Measurements from ENCODE around the gene RALGPS1.
A peak's percentile ranks its signal among the peaks of the same experiment; 100 is the strongest.

The RALGPS1 gene

GRCh38 chr9:126983767-126984166 lies 69.2 kb downstream of the RALGPS1 start:
- no peaks in the 10 kb centered on the region for H3K36me3 ChIP-seq (ENCODE audit: control insufficient read depth in 2 of 2, insufficient read depth in 2 of 2, low read length in 2 of 2)
- H3K4me1 ChIP-seq (ENCODE audit: control insufficient read depth in 2 of 2, insufficient read depth in 2 of 2, low read length in 2 of 2) = peaks cover 12 to 23% of the 10 kb centered on the region in 2 donors
- no peak overlapping the region for H3K4me3 ChIP-seq (ENCODE audit: low read length in 2 of 2)
- H3K9ac ChIP-seq (ENCODE audit: low read depth in 1 of 2, low read length in 2 of 2) = no peak overlapping the region
- peaks cover 0 to 3% of the 10 kb centered on the region in 2 donors for H3K9me3 ChIP-seq (ENCODE audit: control insufficient read depth in 2 of 2, low read length in 2 of 2)
- no peaks in the 10 kb centered on the region for H3K27me3 ChIP-seq (ENCODE audit: control insufficient read depth in 2 of 2, insufficient read depth in 2 of 2, low read length in 2 of 2)
- H3K27ac ChIP-seq (ENCODE audit: low read depth in 2 of 2, low read length in 2 of 2) = no peak overlapping the region

- H3K36me3 ChIP-seq (ENCODE audit: control insufficient read depth in 2 of 2, insufficient read depth in 2 of 2, low read length in 2 of 2) = no peaks in the 10 kb centered on the region
- no peak overlapping the region for H3K27ac ChIP-seq (ENCODE audit: low read depth in 2 of 2, low read length in 2 of 2)
- H3K4me1 ChIP-seq (ENCODE audit: control insufficient read depth in 2 of 2, insufficient read depth in 2 of 2, low read length in 2 of 2) = peaks cover 12 to 32% of the 10 kb centered on the region in 2 donors
- H3K9ac ChIP-seq (ENCODE audit: low read depth in 1 of 2, low read length in 2 of 2) = no peak overlapping the region
- H3K27me3 ChIP-seq (ENCODE audit: control insufficient read depth in 2 of 2, insufficient read depth in 2 of 2, low read length in 2 of 2) = no peaks in the 10 kb centered on the region
- peaks cover 0 to 3% of the 10 kb centered on the region in 2 donors for H3K9me3 ChIP-seq (ENCODE audit: control insufficient read depth in 2 of 2, low read length in 2 of 2)
- H3K4me3 ChIP-seq (ENCODE audit: low read length in 2 of 2) = no peak overlapping the region
These were observed 70.4 kb downstream of the RALGPS1 start for GRCh38 chr9:126984969-126985368.

- H3K9me3 ChIP-seq (ENCODE audit: control insufficient read depth in 2 of 2, low read length in 2 of 2) = peaks cover 0 to 3% of the 10 kb centered on the region in 2 donors
- peak overlapping the region in 1 of 2 donors; percentile 23 for H3K4me3 ChIP-seq (ENCODE audit: low read length in 2 of 2)
- H3K36me3 ChIP-seq (ENCODE audit: control insufficient read depth in 2 of 2, insufficient read depth in 2 of 2, low read length in 2 of 2) = no peaks in the 10 kb centered on the region
- H3K27ac ChIP-seq (ENCODE audit: low read depth in 2 of 2, low read length in 2 of 2) = peak overlapping the region; percentile 59 to 70
- peaks cover 12 to 43% of the 10 kb centered on the region in 2 donors for H3K4me1 ChIP-seq (ENCODE audit: control insufficient read depth in 2 of 2, insufficient read depth in 2 of 2, low read length in 2 of 2)
- no peaks in the 10 kb centered on the region for H3K27me3 ChIP-seq (ENCODE audit: control insufficient read depth in 2 of 2, insufficient read depth in 2 of 2, low read length in 2 of 2)
- peak overlapping the region in 1 of 2 donors; percentile 18 for H3K9ac ChIP-seq (ENCODE audit: low read depth in 1 of 2, low read length in 2 of 2)
These were observed 71.4 kb downstream of the RALGPS1 start for GRCh38 chr9:126985870-126986498.

GRCh38 chr9:126986506-126986951 lies 71.9 kb downstream of the RALGPS1 start:
- peaks cover 12 to 45% of the 10 kb centered on the region in 2 donors for H3K4me1 ChIP-seq (ENCODE audit: control insufficient read depth in 2 of 2, insufficient read depth in 2 of 2, low read length in 2 of 2)
- peak overlapping the region; percentile 59 to 70 for H3K27ac ChIP-seq (ENCODE audit: low read depth in 2 of 2, low read length in 2 of 2)
- H3K9me3 ChIP-seq (ENCODE audit: control insufficient read depth in 2 of 2, low read length in 2 of 2) = peaks cover 0 to 3% of the 10 kb centered on the region in 2 donors
- H3K4me3 ChIP-seq (ENCODE audit: low read length in 2 of 2) = peak overlapping the region in 1 of 2 donors; percentile 23
- H3K9ac ChIP-seq (ENCODE audit: low read depth in 1 of 2, low read length in 2 of 2) = peak overlapping the region in 1 of 2 donors; percentile 18
- H3K27me3 ChIP-seq (ENCODE audit: control insufficient read depth in 2 of 2, insufficient read depth in 2 of 2, low read length in 2 of 2) = no peaks in the 10 kb centered on the region
- H3K36me3 ChIP-seq (ENCODE audit: control insufficient read depth in 2 of 2, insufficient read depth in 2 of 2, low read length in 2 of 2) = no peaks in the 10 kb centered on the region

- no peak overlapping the region for H3K27ac ChIP-seq (ENCODE audit: low read depth in 2 of 2, low read length in 2 of 2)
- peaks cover 12 to 45% of the 10 kb centered on the region in 2 donors for H3K4me1 ChIP-seq (ENCODE audit: control insufficient read depth in 2 of 2, insufficient read depth in 2 of 2, low read length in 2 of 2)
- no peak overlapping the region for H3K9ac ChIP-seq (ENCODE audit: low read depth in 1 of 2, low read length in 2 of 2)
- H3K27me3 ChIP-seq (ENCODE audit: control insufficient read depth in 2 of 2, insufficient read depth in 2 of 2, low read length in 2 of 2) = no peaks in the 10 kb centered on the region
- no peaks in the 10 kb centered on the region for H3K9me3 ChIP-seq (ENCODE audit: control insufficient read depth in 2 of 2, low read length in 2 of 2)
- no peak overlapping the region for H3K4me3 ChIP-seq (ENCODE audit: low read length in 2 of 2)
- H3K36me3 ChIP-seq (ENCODE audit: control insufficient read depth in 2 of 2, insufficient read depth in 2 of 2, low read length in 2 of 2) = peaks cover 0 to 3% of the 10 kb centered on the region in 2 donors
These were observed 74.3 kb downstream of the RALGPS1 start for GRCh38 chr9:126988857-126989256.

- H3K9me3 ChIP-seq (ENCODE audit: control insufficient read depth in 2 of 2, low read length in 2 of 2) = no peaks in the 10 kb centered on the region
- peaks cover 12 to 41% of the 10 kb centered on the region in 2 donors for H3K4me1 ChIP-seq (ENCODE audit: control insufficient read depth in 2 of 2, insufficient read depth in 2 of 2, low read length in 2 of 2)
- H3K9ac ChIP-seq (ENCODE audit: low read depth in 1 of 2, low read length in 2 of 2) = no peak overlapping the region
- no peaks in the 10 kb centered on the region for H3K27me3 ChIP-seq (ENCODE audit: control insufficient read depth in 2 of 2, insufficient read depth in 2 of 2, low read length in 2 of 2)
- peaks cover 0 to 3% of the 10 kb centered on the region in 2 donors for H3K36me3 ChIP-seq (ENCODE audit: control insufficient read depth in 2 of 2, insufficient read depth in 2 of 2, low read length in 2 of 2)
- peak overlapping the region; percentile 39 to 49 for H3K27ac ChIP-seq (ENCODE audit: low read depth in 2 of 2, low read length in 2 of 2)
- no peak overlapping the region for H3K4me3 ChIP-seq (ENCODE audit: low read length in 2 of 2)
These were observed 75.6 kb downstream of the RALGPS1 start for GRCh38 chr9:126989847-126990842.

- H3K27ac ChIP-seq (ENCODE audit: low read depth in 2 of 2, low read length in 2 of 2) = peak overlapping the region; percentile 27 to 39
- no peaks in the 10 kb centered on the region for H3K27me3 ChIP-seq (ENCODE audit: control insufficient read depth in 2 of 2, insufficient read depth in 2 of 2, low read length in 2 of 2)
- H3K36me3 ChIP-seq (ENCODE audit: control insufficient read depth in 2 of 2, insufficient read depth in 2 of 2, low read length in 2 of 2) = peaks cover 0 to 3% of the 10 kb centered on the region in 2 donors
- no peak overlapping the region for H3K9ac ChIP-seq (ENCODE audit: low read depth in 1 of 2, low read length in 2 of 2)
- H3K9me3 ChIP-seq (ENCODE audit: control insufficient read depth in 2 of 2, low read length in 2 of 2) = no peaks in the 10 kb centered on the region
- peaks cover 10 to 32% of the 10 kb centered on the region in 2 donors for H3K4me1 ChIP-seq (ENCODE audit: control insufficient read depth in 2 of 2, insufficient read depth in 2 of 2, low read length in 2 of 2)
- H3K4me3 ChIP-seq (ENCODE audit: low read length in 2 of 2) = no peak overlapping the region
These were observed 76.6 kb downstream of the RALGPS1 start for GRCh38 chr9:126991183-126991582.

GRCh38 chr9:126992427-126992826 lies 77.8 kb downstream of the RALGPS1 start:
- H3K4me1 ChIP-seq (ENCODE audit: control insufficient read depth in 2 of 2, insufficient read depth in 2 of 2, low read length in 2 of 2) = peaks cover 0 to 22% of the 10 kb centered on the region in 2 donors
- H3K4me3 ChIP-seq (ENCODE audit: low read length in 2 of 2) = no peak overlapping the region
- no peaks in the 10 kb centered on the region for H3K9me3 ChIP-seq (ENCODE audit: control insufficient read depth in 2 of 2, low read length in 2 of 2)
- no peak overlapping the region for H3K9ac ChIP-seq (ENCODE audit: low read depth in 1 of 2, low read length in 2 of 2)
- peaks cover 0 to 3% of the 10 kb centered on the region in 2 donors for H3K36me3 ChIP-seq (ENCODE audit: control insufficient read depth in 2 of 2, insufficient read depth in 2 of 2, low read length in 2 of 2)
- no peak overlapping the region for H3K27ac ChIP-seq (ENCODE audit: low read depth in 2 of 2, low read length in 2 of 2)
- H3K27me3 ChIP-seq (ENCODE audit: control insufficient read depth in 2 of 2, insufficient read depth in 2 of 2, low read length in 2 of 2) = no peaks in the 10 kb centered on the region

- Histone ChIP-seq H3K4me3 (ENCODE audit: low read length in 2 of 2) (no peak overlapping the region), H3K27me3 (ENCODE audit: control insufficient read depth in 2 of 2, insufficient read depth in 2 of 2, low read length in 2 of 2) (no peaks in the 10 kb centered on the region), H3K27ac (ENCODE audit: low read depth in 2 of 2, low read length in 2 of 2) (no peak overlapping the region), H3K9ac (ENCODE audit: low read depth in 1 of 2, low read length in 2 of 2) (no peak overlapping the region), H3K4me1 (ENCODE audit: control insufficient read depth in 2 of 2, insufficient read depth in 2 of 2, low read length in 2 of 2) (no peaks in the 10 kb centered on the region), H3K36me3 (ENCODE audit: control insufficient read depth in 2 of 2, insufficient read depth in 2 of 2, low read length in 2 of 2) (no peaks in the 10 kb centered on the region), H3K9me3 (ENCODE audit: control insufficient read depth in 2 of 2, low read length in 2 of 2) (no peaks in the 10 kb centered on the region)
These were observed 84.9 kb downstream of the RALGPS1 start for GRCh38 chr9:126999315-127000068.

Data from mucosa of rectum (tissue), 2 donors.